Measurements from ENCODE around the gene NFIB.

The NFIB gene

GRCh38 chr9:14056316-14056861, 257.6 kb downstream of the NFIB start:
- in situ Hi-C loops (cut with MboI; ENCODE audit: low sequenced_read_pairs): no loop called here

GRCh38 chr9:14054096-14054495, 259.8 kb downstream of the NFIB start:
- in situ Hi-C loops (cut with MboI; ENCODE audit: low sequenced_read_pairs): no loop called here

- in situ Hi-C loops (cut with MboI; ENCODE audit: low sequenced_read_pairs): no loop called here
Measured at GRCh38 chr9:14052359-14052758, 261.6 kb downstream of the NFIB start.

GRCh38 chr9:14051419-14051818, 262.5 kb downstream of the NFIB start:
- in situ Hi-C loops (cut with MboI; ENCODE audit: low sequenced_read_pairs): no loop called here

GRCh38 chr9:14043483-14043882, 270.5 kb downstream of the NFIB start:
- in situ Hi-C loops (cut with MboI; ENCODE audit: low sequenced_read_pairs): no loop called here

- in situ Hi-C loops (cut with MboI; ENCODE audit: low sequenced_read_pairs): no loop called here
Measured at GRCh38 chr9:14037331-14037730, 276.6 kb downstream of the NFIB start.

- in situ Hi-C loops (cut with MboI; ENCODE audit: low sequenced_read_pairs): no loop called here
Measured at GRCh38 chr9:14033067-14033466, 280.9 kb downstream of the NFIB start.

Measured in HL-60/S4 treated with retinoic acid at 250 ng/mL for 4 days and 3 days (cell line).